Activated naive CD4-positive, alpha-beta T cell treated with anti-CD3 and anti-CD28 coated beads for 36 hours (primary cell): ENCODE results near the gene TNFRSF1B. TPM values are rescaled to one million over a fixed set of nuclear protein-coding genes. Genes with fewer than 3 reads are reported as not detected.
A peak's percentile ranks its signal among the peaks of the same experiment; 100 is the strongest.

Experiments
- CTCF ChIA-PET: fragments of 350-600 bp; sonication (Branson Sonifier 250); formaldehyde crosslinking; loops from one replicate; lab custom pipeline; 2021; ENCODE audit warnings: antibody characterized with exemption; lab: Charles Lee
- DNase-seq: peaks from one replicate; pipeline ENCODE4 v3.0.0-alpha.2; 2020
- H3K27ac Mint-ChIP-seq: one replicate; pipeline ENCODE4 v1.8.0; 2021; ENCODE audit warnings: mild to moderate bottlenecking, mixed read lengths
- H3K27me3 Mint-ChIP-seq: one replicate; pipeline ENCODE4 v1.8.0; 2021; ENCODE audit warnings: low read depth, mixed read lengths
- H3K36me3 Mint-ChIP-seq: one replicate; pipeline ENCODE4 v1.8.0; 2021; ENCODE audit warnings: low read depth, mixed read lengths
- H3K4me1 Mint-ChIP-seq: one replicate; pipeline ENCODE4 v1.8.0; 2021; ENCODE audit warnings: low read depth, mixed read lengths
- H3K4me3 Mint-ChIP-seq: one replicate; pipeline ENCODE4 v1.8.0; 2021; ENCODE audit warnings: mild to moderate bottlenecking, moderate library complexity, mixed read lengths
- H3K9me3 Mint-ChIP-seq: one replicate; pipeline ENCODE4 v1.8.0; 2021; ENCODE audit warnings: mixed read lengths
- intact Hi-C: fragments of 100-400 bp; cut with micrococcal nuclease; formaldehyde crosslinking; loops from one replicate; pipeline ENCODE4 v1.15.1; 2023
- total RNA-seq, 2 experiments: library from RNA; stranded (reverse); gene quantifications; one replicate each; pipeline ENCODE4 v1.2.3, GENCODE V29; 2021

TNFRSF1B gene
- total RNA-seq, 2 experiments from 2014 or later = 69.4 to 75.7 TPM

- peak; percentile 48 for DNase-seq
- no peak overlapping the region for H3K4me3 Mint-ChIP-seq
- peak overlapping the region; percentile 28 for H3K27ac Mint-ChIP-seq
- H3K27me3 Mint-ChIP-seq = no peaks in the 10 kb centered on the region
- CTCF ChIA-PET = interaction anchor here (3.2 kb wide), 1 partner anchor 39 kb away, joined by 10 read pairs; no protein-coding TSS in a partner anchor
- peaks cover 9% of the 10 kb centered on the region for H3K36me3 Mint-ChIP-seq
- intact Hi-C loops = loop anchor here (2.0 kb wide), 1 partner anchor 46 kb away; no protein-coding TSS in a partner anchor
- H3K4me1 Mint-ChIP-seq = peaks cover 64% of the 10 kb centered on the region
- H3K9me3 Mint-ChIP-seq = peaks cover 2% of the 10 kb centered on the region
Measured at GRCh38 chr1:12163210-12163609, 3.6 kb upstream of the TNFRSF1B start.

- intact Hi-C loops = no loop called here
- H3K4me3 Mint-ChIP-seq = no peak overlapping the region
- H3K4me1 Mint-ChIP-seq = peaks cover 66% of the 10 kb centered on the region
- peaks cover 2% of the 10 kb centered on the region for H3K9me3 Mint-ChIP-seq
- CTCF ChIA-PET = interaction anchor here (2.6 kb wide), 1 partner anchor 39 kb away, joined by 12 read pairs; no protein-coding TSS in a partner anchor
- peaks cover 15% of the 10 kb centered on the region for H3K36me3 Mint-ChIP-seq
- no peaks in the 10 kb centered on the region for H3K27me3 Mint-ChIP-seq
- H3K27ac Mint-ChIP-seq = no peak overlapping the region
- no peak for DNase-seq
Measured at GRCh38 chr1:12164210-12164609, 2.6 kb upstream of the TNFRSF1B start.

GRCh38 chr1:12165342-12165741, 1.4 kb upstream of the TNFRSF1B start:
- Mint-ChIP-seq H3K27ac (no peak overlapping the region), H3K4me3 (no peak overlapping the region), H3K27me3 (no peaks in the 10 kb centered on the region), H3K36me3 (peaks cover 22% of the 10 kb centered on the region), H3K4me1 (peaks cover 71% of the 10 kb centered on the region), H3K9me3 (no peaks in the 10 kb centered on the region)
- DNase-seq = no peak
- CTCF ChIA-PET = interaction anchor here (2.6 kb wide), 1 partner anchor 40 kb away, joined by 12 read pairs; no protein-coding TSS in a partner anchor
- intact Hi-C loops = no loop called here

- DNase-seq = no peak
- CTCF ChIA-PET = interaction anchor here (1.6 to 2.9 kb wide), 3 partner anchors 10 to 41 kb away, joined by 3 to 21 read pairs (median 8); no protein-coding TSS in a partner anchor
- H3K27ac Mint-ChIP-seq = peak overlapping the region; percentile 97
- H3K4me3 Mint-ChIP-seq = peak overlapping the region; percentile 99
- peaks cover 66% of the 10 kb centered on the region for H3K4me1 Mint-ChIP-seq
- peaks cover 5% of the 10 kb centered on the region for H3K9me3 Mint-ChIP-seq
- peaks cover 33% of the 10 kb centered on the region for H3K36me3 Mint-ChIP-seq
- intact Hi-C loops = loop anchor here (1.0 kb wide), 1 partner anchor 11 kb away; no protein-coding TSS in a partner anchor
- H3K27me3 Mint-ChIP-seq = no peaks in the 10 kb centered on the region
Measured at GRCh38 chr1:12167493-12168429, 970 bp downstream of the TNFRSF1B start.

GRCh38 chr1:12168451-12169160, 1.8 kb downstream of the TNFRSF1B start:
- H3K27ac Mint-ChIP-seq = peak overlapping the region; percentile 97
- H3K4me3 Mint-ChIP-seq = peak overlapping the region; percentile 99
- H3K9me3 Mint-ChIP-seq = peaks cover 5% of the 10 kb centered on the region
- H3K36me3 Mint-ChIP-seq = peaks cover 34% of the 10 kb centered on the region
- DNase-seq = no peak
- CTCF ChIA-PET = interaction anchor here (0.5 to 2.9 kb wide), 4 partner anchors 9 to 130 kb away, joined by 3 to 21 read pairs (median 6); no protein-coding TSS in a partner anchor
- intact Hi-C loops = no loop called here
- H3K27me3 Mint-ChIP-seq = no peaks in the 10 kb centered on the region
- H3K4me1 Mint-ChIP-seq = peaks cover 66% of the 10 kb centered on the region

- Mint-ChIP-seq H3K36me3 (peaks cover 36% of the 10 kb centered on the region), H3K27ac (peak overlapping the region; percentile 56), H3K4me3 (no peak overlapping the region), H3K4me1 (peaks cover 71% of the 10 kb centered on the region), H3K9me3 (peaks cover 5% of the 10 kb centered on the region), H3K27me3 (no peaks in the 10 kb centered on the region)
- DNase-seq = no peak
- CTCF ChIA-PET = interaction anchor here (0.5 to 2.9 kb wide), 4 partner anchors 8 to 129 kb away, joined by 3 to 21 read pairs (median 6); no protein-coding TSS in a partner anchor
- intact Hi-C loops = loop anchor here (10.0 kb wide), 2 partner anchors 265 to 1535 kb away; partner anchors contain the start of gene PRDM2
Measured at GRCh38 chr1:12169442-12170135, 2.8 kb downstream of the TNFRSF1B start.

GRCh38 chr1:12170263-12170671, 3.5 kb downstream of the TNFRSF1B start:
- DNase-seq = no peak
- H3K4me3 Mint-ChIP-seq = peak overlapping the region; percentile 25
- peaks cover 36% of the 10 kb centered on the region for H3K36me3 Mint-ChIP-seq
- peaks cover 77% of the 10 kb centered on the region for H3K4me1 Mint-ChIP-seq
- peaks cover 5% of the 10 kb centered on the region for H3K9me3 Mint-ChIP-seq
- CTCF ChIA-PET = no interaction called here
- intact Hi-C loops = loop anchor here (10.0 kb wide), 2 partner anchors 265 to 1535 kb away; partner anchors contain the start of gene PRDM2
- no peaks in the 10 kb centered on the region for H3K27me3 Mint-ChIP-seq
- peak overlapping the region; percentile 56 for H3K27ac Mint-ChIP-seq

GRCh38 chr1:12171206-12172041, 4.6 kb downstream of the TNFRSF1B start:
- Mint-ChIP-seq H3K9me3 (peaks cover 5% of the 10 kb centered on the region), H3K4me3 (peak overlapping the region; percentile 36), H3K36me3 (peaks cover 41% of the 10 kb centered on the region), H3K4me1 (peaks cover 86% of the 10 kb centered on the region), H3K27ac (peak overlapping the region; percentile 96), H3K27me3 (no peaks in the 10 kb centered on the region)
- CTCF ChIA-PET = no interaction called here
- DNase-seq = peak; percentile 65
- intact Hi-C loops = loop anchor here (10.0 kb wide), 2 partner anchors 263 to 1533 kb away; partner anchors contain the start of gene PRDM2

GRCh38 chr1:12172042-12172851, 5.5 kb downstream of the TNFRSF1B start:
- intact Hi-C loops = loop anchor here (10.0 kb wide), 2 partner anchors 263 to 1533 kb away; partner anchors contain the start of gene PRDM2
- H3K27ac Mint-ChIP-seq = peak overlapping the region; percentile 96
- DNase-seq = peak; percentile 38
- H3K27me3 Mint-ChIP-seq = no peaks in the 10 kb centered on the region
- CTCF ChIA-PET = no interaction called here
- peaks cover 89% of the 10 kb centered on the region for H3K4me1 Mint-ChIP-seq
- peaks cover 45% of the 10 kb centered on the region for H3K36me3 Mint-ChIP-seq
- H3K4me3 Mint-ChIP-seq = peak overlapping the region; percentile 74
- H3K9me3 Mint-ChIP-seq = peaks cover 5% of the 10 kb centered on the region

- CTCF ChIA-PET = interaction anchor here (1.6 to 1.7 kb wide), 2 partner anchors 10 to 49 kb away, joined by 3 to 5 read pairs; no protein-coding TSS in a partner anchor
- intact Hi-C loops = loop anchor here (10.0 kb wide), 2 partner anchors 262 to 1532 kb away; partner anchors contain the start of gene PRDM2
- H3K27ac Mint-ChIP-seq = peak overlapping the region; percentile 96
- H3K36me3 Mint-ChIP-seq = peaks cover 39% of the 10 kb centered on the region
- H3K4me1 Mint-ChIP-seq = peaks cover 91% of the 10 kb centered on the region
- peak overlapping the region; percentile 74 for H3K4me3 Mint-ChIP-seq
- no peak for DNase-seq
- H3K9me3 Mint-ChIP-seq = peaks cover 5% of the 10 kb centered on the region
- H3K27me3 Mint-ChIP-seq = no peaks in the 10 kb centered on the region
Measured at GRCh38 chr1:12173041-12173509, 6.3 kb downstream of the TNFRSF1B start.
